NCI-H2196 (cell line): ENCODE data around the gene IFITM10.
A peak's percentile ranks its signal among the peaks of the same experiment; 100 is the strongest.

Source experiments
- DNase-seq: peaks from one replicate; lab custom pipeline; 2025; ENCODE audit not compliant: unreplicated experiment; lab: John Stamatoyannopoulos, UW

The IFITM10 gene

GRCh38 chr11:1719781-1720180 lies 30.6 kb downstream of the IFITM10 start:
- DNase-seq = no peak

- no peak for DNase-seq
Observed at GRCh38 chr11:1718326-1718725, 32.1 kb downstream of the IFITM10 start.

- no peak for DNase-seq
Observed at GRCh38 chr11:1717745-1718144, 32.6 kb downstream of the IFITM10 start.

GRCh38 chr11:1714908-1715885 lies 35.2 kb downstream of the IFITM10 start:
- DNase-seq = no peak

- DNase-seq = no peak
Observed at GRCh38 chr11:1708716-1709115, 41.7 kb downstream of the IFITM10 start.

- no peak for DNase-seq
Observed at GRCh38 chr11:1707751-1708150, 42.6 kb downstream of the IFITM10 start.

GRCh38 chr11:1706634-1707400 lies 43.6 kb downstream of the IFITM10 start:
- DNase-seq = peak; percentile 23

- DNase-seq = no peak
Observed at GRCh38 chr11:1705126-1706052, 45.0 kb downstream of the IFITM10 start.

- no peak for DNase-seq
Observed at GRCh38 chr11:1703146-1703545, 47.2 kb downstream of the IFITM10 start.

- DNase-seq = no peak
Observed at GRCh38 chr11:1702506-1702905, 47.9 kb downstream of the IFITM10 start.

GRCh38 chr11:1701091-1701807 lies 49.1 kb downstream of the IFITM10 start:
- DNase-seq = no peak

- DNase-seq = no peak
Observed at GRCh38 chr11:1699771-1700170, 50.6 kb downstream of the IFITM10 start.

GRCh38 chr11:1696608-1697570 lies 53.5 kb downstream of the IFITM10 start, which contains the start of gene KRTAP5-6:
TSS of gene KRTAP5-6 (plus strand) at chr11:1697195. CDS start at chr11:1697246, 51 bp downstream.
- DNase-seq = no peak

GRCh38 chr11:1695548-1696108 lies 54.8 kb downstream of the IFITM10 start:
- no peak for DNase-seq

GRCh38 chr11:1694846-1695547 lies 55.4 kb downstream of the IFITM10 start:
- DNase-seq = no peak

- DNase-seq = peak; percentile 93
Observed at GRCh38 chr11:1694064-1694845, 56.1 kb downstream of the IFITM10 start.
